Measurements from ENCODE around the gene DNAJB9. TPM values are rescaled to one million over a fixed set of nuclear protein-coding genes. Genes with fewer than 3 reads are reported as not detected.

DNAJB9 gene
- polyA plus RNA-seq, 1 donor (not counting 4 experiments of a cell fraction or from before 2014, with no cell fraction given), result 13.4 TPM

DNA sequence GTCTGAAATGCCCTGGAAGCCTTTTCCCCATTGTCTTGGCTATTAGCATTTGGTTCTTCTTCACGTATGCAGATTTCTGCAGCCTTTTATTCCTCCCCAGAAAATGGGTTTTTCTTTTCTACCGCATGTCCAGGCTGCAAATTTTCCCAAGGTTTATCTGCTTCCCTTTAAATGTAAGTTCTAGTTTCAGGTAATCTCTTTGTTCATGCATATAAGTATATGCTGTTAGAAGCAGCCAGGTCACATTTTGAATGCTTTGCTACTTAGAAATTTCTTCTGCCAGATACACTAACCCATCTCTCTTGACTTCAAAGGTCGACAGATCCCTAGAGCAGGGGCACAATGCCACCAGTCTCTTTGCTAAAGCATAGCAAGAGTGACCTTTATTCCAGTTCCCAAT, 12.5 kb upstream of the DNAJB9 start:
- TF ChIP-seq, protein P1, sequence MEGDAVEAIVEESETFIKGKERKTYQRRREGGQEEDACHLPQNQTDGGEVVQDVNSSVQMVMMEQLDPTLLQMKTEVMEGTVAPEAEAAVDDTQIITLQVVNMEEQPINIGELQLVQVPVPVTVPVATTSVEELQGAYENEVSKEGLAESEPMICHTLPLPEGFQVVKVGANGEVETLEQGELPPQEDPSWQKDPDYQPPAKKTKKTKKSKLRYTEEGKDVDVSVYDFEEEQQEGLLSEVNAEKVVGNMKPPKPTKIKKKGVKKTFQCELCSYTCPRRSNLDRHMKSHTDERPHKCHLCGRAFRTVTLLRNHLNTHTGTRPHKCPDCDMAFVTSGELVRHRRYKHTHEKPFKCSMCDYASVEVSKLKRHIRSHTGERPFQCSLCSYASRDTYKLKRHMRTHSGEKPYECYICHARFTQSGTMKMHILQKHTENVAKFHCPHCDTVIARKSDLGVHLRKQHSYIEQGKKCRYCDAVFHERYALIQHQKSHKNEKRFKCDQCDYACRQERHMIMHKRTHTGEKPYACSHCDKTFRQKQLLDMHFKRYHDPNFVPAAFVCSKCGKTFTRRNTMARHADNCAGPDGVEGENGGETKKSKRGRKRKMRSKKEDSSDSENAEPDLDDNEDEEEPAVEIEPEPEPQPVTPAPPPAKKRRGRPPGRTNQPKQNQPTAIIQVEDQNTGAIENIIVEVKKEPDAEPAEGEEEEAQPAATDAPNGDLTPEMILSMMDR (optimal IDR thresholded peaks at IDR 0.05 in 1 of 3, IDR thresholded peaks at IDR 0.05 in 1 of 3, conservative IDR thresholded peaks at IDR 0.05 in 1 of 3; ENCODE audit: extremely low read depth in 1 of 3, insufficient read depth in 2 of 3, low read length in 3 of 3), result no peak
- no peak for TF ChIP-seq EZH2 (IDR thresholded peaks at IDR 0.05; ENCODE audit: low read length)
- no peaks in the 10 kb centered on the region for H3K9me1 ChIP-seq (ENCODE audit: control insufficient read depth, extremely low read depth, insufficient read depth, low read length)
- no peak overlapping the region for H3K9ac ChIP-seq (ENCODE audit: control insufficient read depth, extremely low read depth, insufficient read depth, low read length)
- H3K4me2 ChIP-seq (ENCODE audit: control insufficient read depth, extremely low read depth, insufficient read depth, low read depth, low read length), result no peak overlapping the region
- H3K36me3 ChIP-seq (ENCODE audit: control insufficient read depth in 2 of 2, extremely low read depth in 1 of 2, insufficient read depth in 2 of 2, low read length in 2 of 2), result no peaks in the 10 kb centered on the region
- DNase-seq (ENCODE audit: low read depth, low spot score) (no peak), FAIRE-seq (no peak)
- no peak overlapping the region for H3K4me3 ChIP-seq (ENCODE audit: control insufficient read depth in 2 of 3, extremely low read depth in 1 of 3, insufficient read depth in 2 of 3, low read depth in 1 of 3, low read length in 3 of 3)
- H3K9me3 ChIP-seq (ENCODE audit: control insufficient read depth, low read depth, low read length), result no peaks in the 10 kb centered on the region
- no peaks in the 10 kb centered on the region for H3K27me3 ChIP-seq (ENCODE audit: control insufficient read depth, extremely low read depth, insufficient read depth, low read length)
- H3K27ac ChIP-seq (ENCODE audit: control insufficient read depth, insufficient read depth, low read length), result no peak overlapping the region
- H4K20me1 ChIP-seq (ENCODE audit: control insufficient read depth, extremely low read depth, insufficient read depth, low read length), result no peaks in the 10 kb centered on the region
- dilution Hi-C loops (cut with MboI; ENCODE audit: extremely low pct_ligation_motif_present, low sequenced_read_pairs), result no loop called here
- no peaks in the 10 kb centered on the region for H3K79me2 ChIP-seq (ENCODE audit: control insufficient read depth, insufficient read depth, low read length)
- H2AFZ ChIP-seq (ENCODE audit: control insufficient read depth, low read length), result no peak overlapping the region
- H3K4me1 ChIP-seq (ENCODE audit: control insufficient read depth, extremely low read depth, insufficient read depth, low read length), result no peaks in the 10 kb centered on the region

DNA sequence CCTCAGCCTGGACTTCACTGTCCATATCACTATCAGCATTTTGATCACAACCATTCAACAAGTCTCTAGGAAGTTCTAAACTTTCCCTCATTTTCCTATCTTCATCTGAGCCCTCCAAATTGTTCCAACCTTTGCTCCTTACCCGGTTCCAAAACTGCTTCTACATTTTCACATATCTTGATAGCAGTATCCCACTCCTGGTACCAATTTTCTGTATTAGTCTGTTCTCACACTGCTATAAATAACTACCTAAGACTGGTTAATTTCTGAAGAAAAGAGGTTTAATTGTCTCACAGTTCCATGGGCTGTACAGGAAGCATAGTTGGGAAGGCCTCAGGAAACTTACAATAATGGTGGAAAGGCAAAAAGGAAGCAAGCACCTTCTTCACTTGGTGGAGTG, 12.1 kb upstream of the DNAJB9 start:
- dilution Hi-C loops (cut with MboI; ENCODE audit: extremely low pct_ligation_motif_present, low sequenced_read_pairs), result no loop called here
- Histone ChIP-seq H4K20me1 (ENCODE audit: control insufficient read depth, extremely low read depth, insufficient read depth, low read length) (no peaks in the 10 kb centered on the region), H3K79me2 (ENCODE audit: control insufficient read depth, insufficient read depth, low read length) (no peaks in the 10 kb centered on the region), H3K27me3 (ENCODE audit: control insufficient read depth, extremely low read depth, insufficient read depth, low read length) (no peaks in the 10 kb centered on the region), H3K9me1 (ENCODE audit: control insufficient read depth, extremely low read depth, insufficient read depth, low read length) (no peaks in the 10 kb centered on the region), H3K27ac (ENCODE audit: control insufficient read depth, insufficient read depth, low read length) (no peak overlapping the region), H3K9me3 (ENCODE audit: control insufficient read depth, low read depth, low read length) (no peaks in the 10 kb centered on the region), H3K9ac (ENCODE audit: control insufficient read depth, extremely low read depth, insufficient read depth, low read length) (no peak overlapping the region), H3K4me1 (ENCODE audit: control insufficient read depth, extremely low read depth, insufficient read depth, low read length) (no peaks in the 10 kb centered on the region), H3K4me2 (ENCODE audit: control insufficient read depth, extremely low read depth, insufficient read depth, low read depth, low read length) (no peak overlapping the region), H3K4me3 (ENCODE audit: control insufficient read depth in 2 of 3, extremely low read depth in 1 of 3, insufficient read depth in 2 of 3, low read depth in 1 of 3, low read length in 3 of 3) (no peak overlapping the region), H3K36me3 (ENCODE audit: control insufficient read depth in 2 of 2, extremely low read depth in 1 of 2, insufficient read depth in 2 of 2, low read length in 2 of 2) (no peaks in the 10 kb centered on the region), H2AFZ (ENCODE audit: control insufficient read depth, low read length) (no peak overlapping the region)
- FAIRE-seq (no peak), DNase-seq (ENCODE audit: low read depth, low spot score) (no peak)
- TF ChIP-seq EZH2 (IDR thresholded peaks at IDR 0.05; ENCODE audit: low read length), result no peak
- TF ChIP-seq, protein P1 (optimal IDR thresholded peaks at IDR 0.05 in 1 of 3, IDR thresholded peaks at IDR 0.05 in 1 of 3, conservative IDR thresholded peaks at IDR 0.05 in 1 of 3; ENCODE audit: extremely low read depth in 1 of 3, insufficient read depth in 2 of 3, low read length in 3 of 3), result no peak
